KOPT-K1 (cell line): Measurements from ENCODE around the gene KCNJ16.

Experiments
- H3K27ac ChIP-seq: fragments of 200-600 bp; sonication (generic); 2 replicates; pipeline ENCODE4 v1.5.1; 2016; ENCODE audit warnings: antibody characterized with exemption, mild to moderate bottlenecking, low read depth, low read length; ENCODE audit not compliant: poor library complexity, severe bottlenecking
- H3K36me3 ChIP-seq: fragments of 200-600 bp; sonication (generic); 2 replicates; pipeline ENCODE4 v1.5.1; 2017; ENCODE audit warnings: antibody characterized with exemption, mild to moderate bottlenecking, low read length, moderate library complexity; ENCODE audit not compliant: insufficient read depth
- H3K9me3 ChIP-seq: fragments of 200-600 bp; sonication (generic); 2 replicates; pipeline ENCODE4 v1.5.1; 2017; ENCODE audit warnings: antibody characterized with exemption, low read length, mild to moderate bottlenecking; ENCODE audit not compliant: insufficient read depth, poor library complexity, severe bottlenecking

The KCNJ16 gene

DNA sequence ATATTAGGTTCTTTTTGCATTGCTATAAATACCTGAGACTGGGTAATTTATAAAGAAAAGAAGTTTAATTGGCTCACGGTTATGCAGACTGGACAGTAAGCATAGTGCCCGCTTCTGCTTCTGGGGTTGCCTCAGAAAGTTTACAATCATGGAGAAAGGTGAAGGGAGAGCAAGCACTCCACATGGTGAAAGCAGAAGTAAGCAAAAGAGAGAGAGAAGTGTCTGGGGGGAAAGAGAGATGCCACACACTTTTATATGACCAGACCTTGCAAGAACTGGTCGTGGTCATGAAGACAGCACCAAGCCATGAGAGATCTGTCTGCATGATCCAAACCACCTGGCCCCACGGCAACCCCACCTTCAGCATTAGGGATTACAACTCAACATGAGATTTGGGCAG, 45.4 kb downstream of the KCNJ16 start:
- Histone ChIP-seq H3K9me3 (no peaks in the 10 kb centered on the region), H3K27ac (no peak overlapping the region), H3K36me3 (no peaks in the 10 kb centered on the region)

DNA sequence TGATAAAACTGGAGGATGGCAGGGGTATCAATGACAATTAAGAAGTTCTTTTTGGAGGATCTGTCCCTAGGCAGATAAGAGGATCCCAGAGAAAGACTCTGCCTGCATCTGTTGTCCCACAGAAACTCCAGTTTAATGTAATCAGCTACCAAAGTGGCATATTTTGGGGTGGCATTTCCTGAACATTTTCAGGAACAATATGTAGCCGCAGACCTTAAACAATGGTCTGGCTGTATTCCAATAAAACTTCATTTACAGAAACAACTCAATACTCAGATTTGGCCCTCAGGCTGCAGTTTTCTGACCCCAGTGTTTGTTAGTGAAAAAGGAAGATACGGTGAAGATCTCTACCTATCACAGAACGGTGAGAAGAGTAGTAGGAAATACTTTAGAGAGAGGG, 46.1 kb downstream of the KCNJ16 start:
- no peaks in the 10 kb centered on the region for H3K9me3 ChIP-seq
- no peak overlapping the region for H3K27ac ChIP-seq
- no peaks in the 10 kb centered on the region for H3K36me3 ChIP-seq

DNA sequence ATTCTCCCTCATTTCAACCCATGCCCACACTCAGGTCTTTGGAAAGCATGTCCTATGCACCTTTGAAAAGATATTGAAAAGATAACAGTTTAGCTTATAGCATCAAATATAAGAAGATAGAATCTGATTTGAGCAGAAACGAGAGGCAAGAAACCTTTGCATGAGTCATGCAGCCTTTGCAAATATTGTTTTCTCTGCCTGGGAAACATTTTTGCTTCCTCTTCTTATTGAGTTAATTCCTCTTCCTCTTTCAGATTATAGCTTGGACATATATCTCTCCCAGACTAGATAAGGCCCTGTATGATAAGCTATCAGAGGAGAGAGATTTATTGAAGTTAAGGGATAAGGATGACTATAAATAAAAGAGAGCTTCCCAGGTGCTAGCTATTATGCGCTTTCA, 48.2 kb downstream of the KCNJ16 start:
- H3K9me3 ChIP-seq: no peaks in the 10 kb centered on the region
- no peak overlapping the region for H3K27ac ChIP-seq
- no peaks in the 10 kb centered on the region for H3K36me3 ChIP-seq

DNA sequence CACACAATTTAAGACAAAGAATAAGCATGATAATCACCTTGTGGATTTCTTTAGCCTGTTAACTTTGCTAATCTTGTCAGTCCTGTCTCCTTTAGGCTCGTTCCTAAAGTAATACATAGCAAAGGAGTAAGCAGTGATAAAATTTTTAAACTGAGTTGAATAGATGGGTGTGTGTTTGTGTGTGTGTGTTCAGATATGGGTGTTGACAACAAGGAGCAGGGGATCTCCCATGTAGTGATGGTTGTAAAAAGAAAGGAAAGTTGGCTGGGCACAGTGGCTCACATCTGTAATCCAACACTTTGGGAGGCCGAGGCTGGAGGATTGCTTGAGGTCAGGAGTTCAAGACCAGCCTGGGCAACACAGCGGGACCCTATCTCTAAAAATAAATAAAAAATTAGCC, 49.7 kb downstream of the KCNJ16 start:
- Histone ChIP-seq H3K27ac (no peak overlapping the region), H3K9me3 (no peaks in the 10 kb centered on the region), H3K36me3 (no peaks in the 10 kb centered on the region)

DNA sequence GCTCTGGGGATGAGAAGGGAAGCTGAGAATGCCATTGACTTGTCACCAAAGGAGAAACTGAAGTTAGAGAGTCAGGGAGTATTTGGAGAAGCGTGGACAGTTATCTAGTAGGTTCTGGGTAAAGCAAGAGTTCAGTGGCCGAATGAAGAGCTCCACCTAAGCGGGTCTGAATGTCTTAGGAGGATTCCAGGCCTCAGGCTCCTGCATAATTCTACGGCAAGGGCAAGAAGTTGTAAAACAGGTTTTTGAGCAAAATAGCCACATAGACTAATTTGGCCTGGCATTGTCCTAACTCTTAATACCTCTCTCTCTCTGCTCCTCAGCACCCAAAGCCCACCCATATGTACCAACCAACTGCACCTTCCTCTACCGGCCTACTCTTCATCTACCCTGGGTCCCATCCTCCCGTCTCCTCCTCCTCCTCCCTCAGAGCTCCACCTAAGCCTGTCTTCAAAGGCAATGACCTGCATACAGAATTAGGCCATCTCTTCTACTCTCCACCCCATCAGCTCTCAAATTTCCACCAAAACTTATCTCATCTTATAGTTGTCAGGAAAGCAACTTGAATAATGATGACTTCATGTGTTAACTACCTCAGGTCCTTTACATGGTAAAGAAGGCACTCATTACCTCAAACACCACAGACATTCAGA, 52.3 kb downstream of the KCNJ16 start:
- Histone ChIP-seq H3K36me3 (no peaks in the 10 kb centered on the region), H3K9me3 (no peaks in the 10 kb centered on the region)

DNA sequence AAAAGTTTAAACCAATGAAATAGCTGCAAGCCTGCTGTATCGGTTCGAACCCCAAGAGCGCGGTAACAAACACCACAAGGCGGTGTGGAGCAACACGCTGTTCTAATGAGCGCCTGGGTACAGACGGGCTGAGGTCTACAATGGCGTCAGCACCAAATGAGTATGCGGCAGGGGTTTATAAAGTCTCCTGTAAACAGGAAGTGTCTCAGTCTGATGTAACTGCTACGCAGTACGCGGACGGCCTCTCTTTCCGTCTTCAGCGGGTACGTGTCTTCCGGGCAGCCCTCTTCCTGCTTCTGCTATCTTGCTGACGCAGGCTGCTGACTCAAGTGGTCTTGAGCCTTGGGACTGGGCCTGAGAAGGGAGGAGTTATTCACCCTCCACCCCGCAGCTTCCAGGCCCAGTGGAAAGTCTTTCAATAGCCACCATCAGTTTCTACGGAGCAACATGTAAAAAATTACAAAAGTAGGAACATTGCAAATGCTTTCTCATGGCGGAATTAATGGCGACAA, 53.8 kb downstream of the KCNJ16 start:
- Histone ChIP-seq H3K27ac (no peak overlapping the region), H3K36me3 (no peaks in the 10 kb centered on the region), H3K9me3 (no peaks in the 10 kb centered on the region)

More for the DNA sequence above, 52.3 kb downstream of the KCNJ16 start:
- H3K27ac ChIP-seq: no peak overlapping the region

DNA sequence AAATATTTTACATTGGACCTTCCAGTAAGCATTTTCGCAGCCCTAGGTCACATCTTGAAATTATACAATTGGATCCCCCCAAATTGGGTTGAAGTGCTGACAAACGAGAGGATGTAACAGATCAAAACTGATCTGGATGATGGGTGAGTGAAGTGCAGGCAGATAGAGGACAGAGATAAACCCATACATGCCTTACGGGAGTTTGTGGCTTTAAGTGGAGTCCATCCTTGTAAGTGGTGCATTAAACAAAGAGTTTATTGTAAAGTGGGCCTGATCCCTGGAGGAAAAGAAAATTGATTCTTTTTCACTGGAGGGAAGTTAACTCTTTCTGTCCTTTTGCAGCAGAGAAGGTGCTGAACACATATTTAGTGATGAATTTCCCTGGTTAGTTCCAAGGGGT, 55.3 kb downstream of the KCNJ16 start:
- H3K36me3 ChIP-seq: no peaks in the 10 kb centered on the region
- H3K27ac ChIP-seq: no peak overlapping the region
- H3K9me3 ChIP-seq: no peaks in the 10 kb centered on the region

DNA sequence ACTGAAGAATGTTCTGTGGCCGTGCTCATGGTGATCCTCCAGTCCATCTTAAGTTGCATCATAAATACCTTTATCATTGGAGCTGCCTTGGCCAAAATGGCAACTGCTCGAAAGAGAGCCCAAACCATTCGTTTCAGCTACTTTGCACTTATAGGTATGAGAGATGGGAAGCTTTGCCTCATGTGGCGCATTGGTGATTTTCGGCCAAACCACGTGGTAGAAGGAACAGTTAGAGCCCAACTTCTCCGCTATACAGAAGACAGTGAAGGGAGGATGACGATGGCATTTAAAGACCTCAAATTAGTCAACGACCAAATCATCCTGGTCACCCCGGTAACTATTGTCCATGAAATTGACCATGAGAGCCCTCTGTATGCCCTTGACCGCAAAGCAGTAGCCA, 57.5 kb downstream of the KCNJ16 start:
- H3K9me3 ChIP-seq: no peaks in the 10 kb centered on the region
- H3K36me3 ChIP-seq: no peaks in the 10 kb centered on the region
- no peak overlapping the region for H3K27ac ChIP-seq

DNA sequence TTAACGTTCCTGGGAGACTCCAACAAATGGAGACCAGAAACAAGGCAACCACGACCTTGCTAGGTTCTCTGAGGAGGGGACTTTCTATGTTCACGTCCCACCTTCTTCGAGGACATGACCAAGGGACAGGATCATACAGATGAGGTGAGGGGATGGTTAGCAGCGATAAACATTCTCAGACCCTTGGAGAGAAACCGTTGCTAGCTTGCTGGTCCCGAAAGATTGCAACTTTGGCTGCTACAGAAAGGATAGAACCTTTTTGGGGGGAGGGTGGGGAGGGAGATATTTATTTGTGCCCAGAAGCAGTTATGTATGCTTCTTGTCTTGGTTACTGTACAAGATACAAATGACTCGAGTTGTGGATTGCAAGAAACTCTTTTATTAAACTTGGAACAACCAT, 59.0 kb downstream of the KCNJ16 start:
- no peaks in the 10 kb centered on the region for H3K36me3 ChIP-seq
- H3K9me3 ChIP-seq: no peaks in the 10 kb centered on the region
- H3K27ac ChIP-seq: no peak overlapping the region

DNA sequence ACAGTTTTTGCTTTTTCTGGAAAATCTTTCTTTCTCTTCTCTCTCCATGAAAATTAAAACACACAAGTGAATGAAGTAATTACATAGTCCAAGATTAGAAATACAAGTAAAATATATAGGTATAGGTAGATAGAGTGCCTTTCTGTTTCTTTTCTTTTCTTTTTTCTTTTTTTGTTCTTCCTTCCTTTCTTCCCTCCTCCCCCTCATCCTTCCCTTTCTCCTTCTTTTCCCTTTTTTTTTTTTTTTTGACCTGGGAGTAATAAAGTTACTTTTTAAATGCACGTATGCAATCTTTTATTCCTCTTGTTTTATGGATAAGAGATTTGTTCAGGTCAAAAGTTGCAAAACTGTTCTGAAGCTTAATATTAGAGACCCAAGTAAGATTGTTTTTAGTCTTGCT, 59.8 kb downstream of the KCNJ16 start:
- H3K27ac ChIP-seq: no peak overlapping the region
- no peaks in the 10 kb centered on the region for H3K9me3 ChIP-seq
- no peaks in the 10 kb centered on the region for H3K36me3 ChIP-seq

DNA sequence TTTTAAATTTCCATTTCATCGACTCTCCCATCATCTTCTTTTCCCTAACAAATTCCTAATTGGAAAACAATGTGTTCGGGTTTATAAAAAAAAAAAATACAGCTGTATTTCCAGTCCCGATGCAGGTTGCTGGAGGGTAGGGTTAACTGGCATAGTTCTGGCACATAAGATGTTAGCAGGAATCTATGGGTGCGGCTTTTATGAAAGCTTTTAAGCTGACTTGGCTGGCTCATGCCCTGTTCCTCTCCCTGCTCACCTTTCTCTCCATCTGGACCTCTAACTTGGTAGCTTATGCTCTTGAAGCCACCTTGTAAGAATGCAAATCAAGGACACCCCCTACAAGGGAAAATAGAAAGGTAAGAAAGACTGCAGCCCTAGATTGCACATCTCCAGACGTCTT, 61.1 kb downstream of the KCNJ16 start:
- Histone ChIP-seq H3K36me3 (no peaks in the 10 kb centered on the region), H3K27ac (no peak overlapping the region), H3K9me3 (no peaks in the 10 kb centered on the region)

DNA sequence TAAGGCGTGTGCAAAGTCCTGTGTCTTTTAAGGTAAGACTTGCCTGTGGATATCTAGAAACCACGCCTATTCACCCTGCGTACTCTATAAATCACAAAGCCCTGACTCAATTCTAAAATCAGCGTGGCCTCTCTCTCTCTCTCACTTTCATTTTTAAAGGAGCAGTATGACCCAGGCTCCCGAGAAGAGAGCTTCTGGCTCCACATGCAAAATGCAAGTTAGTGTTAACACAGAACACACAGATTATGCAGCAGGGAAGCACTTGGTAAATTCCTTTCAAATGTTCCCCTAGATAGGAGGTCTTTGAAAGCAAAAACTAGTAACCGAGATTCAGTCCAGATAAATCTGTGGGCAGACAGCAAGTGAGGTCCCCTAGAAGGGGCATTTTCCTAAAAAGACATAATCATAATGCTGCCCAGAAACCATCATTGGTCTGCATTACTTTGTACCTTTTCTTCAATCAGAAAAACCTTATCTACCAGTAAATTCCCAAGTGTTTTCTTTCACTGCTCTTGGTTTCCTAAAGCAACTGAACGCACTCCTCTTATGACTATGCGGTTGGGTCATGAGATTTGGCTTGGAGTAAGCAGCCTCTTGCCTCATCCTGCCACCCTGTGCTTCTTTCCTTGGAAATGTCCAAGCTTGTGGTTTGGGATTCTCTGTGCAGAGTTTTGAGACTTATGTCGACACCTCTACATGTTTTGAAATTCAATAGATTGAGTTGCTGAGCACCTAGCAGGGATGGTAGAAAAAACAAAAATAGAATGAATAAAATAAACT, 62.6 kb downstream of the KCNJ16 start:
- H3K27ac ChIP-seq: no peak overlapping the region
- H3K36me3 ChIP-seq: no peaks in the 10 kb centered on the region
- no peaks in the 10 kb centered on the region for H3K9me3 ChIP-seq

DNA sequence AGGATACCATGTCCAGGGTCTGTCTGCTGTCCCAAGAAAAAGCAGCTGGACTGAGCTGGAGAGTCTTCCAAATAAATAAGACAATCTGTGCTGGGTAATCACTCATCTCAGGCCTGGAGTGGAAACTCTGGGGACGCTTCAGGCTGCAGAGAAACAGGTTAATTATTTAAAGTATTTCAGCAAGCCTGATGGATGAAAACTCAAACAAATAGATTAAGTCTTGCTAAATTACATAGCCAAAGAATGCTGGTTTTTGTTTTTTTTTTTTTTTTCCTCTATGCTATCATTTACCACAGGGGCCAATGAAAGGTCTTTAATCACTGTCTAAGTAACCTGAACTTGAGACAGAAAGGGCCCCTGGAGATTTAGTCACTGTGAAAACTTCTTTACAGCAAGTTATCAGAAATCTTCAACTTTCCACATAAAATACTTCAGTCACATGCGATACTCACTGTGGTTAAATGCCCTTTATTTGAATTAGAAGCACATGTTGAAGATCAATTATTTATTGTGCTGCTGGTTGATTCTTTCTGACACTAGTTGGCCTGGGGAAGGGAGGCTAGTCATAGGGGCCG, 63.4 kb downstream of the KCNJ16 start:
- H3K9me3 ChIP-seq: no peaks in the 10 kb centered on the region
- H3K36me3 ChIP-seq: no peaks in the 10 kb centered on the region
- H3K27ac ChIP-seq: no peak overlapping the region

DNA sequence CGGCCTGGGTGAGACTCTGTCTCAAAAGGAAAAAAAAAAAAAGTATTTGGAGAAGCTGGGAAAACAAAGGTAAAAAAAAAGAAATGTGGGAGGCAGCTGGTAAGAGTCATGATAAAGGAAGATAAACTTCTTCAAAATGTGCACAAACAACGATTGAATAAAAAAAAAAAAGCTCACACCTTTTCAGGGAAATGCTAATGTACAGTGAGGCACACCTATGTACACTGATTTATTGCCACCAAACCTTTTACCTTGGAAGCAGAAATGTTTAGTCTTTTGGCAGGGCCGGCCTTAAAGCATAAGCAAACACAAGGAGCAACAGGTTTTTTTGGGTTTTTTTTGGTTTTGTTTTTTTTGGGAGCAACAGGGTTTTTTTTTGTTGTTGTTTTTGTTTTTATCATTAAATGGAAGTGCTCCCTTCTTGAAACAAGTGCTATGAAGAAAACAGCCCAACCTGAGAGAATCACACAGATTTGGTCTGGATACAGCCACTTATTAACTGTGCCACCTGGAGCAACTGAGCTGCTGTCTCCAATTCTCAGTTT, 64.5 kb downstream of the KCNJ16 start:
- Histone ChIP-seq H3K9me3 (no peaks in the 10 kb centered on the region), H3K36me3 (no peaks in the 10 kb centered on the region), H3K27ac (no peak overlapping the region)

DNA sequence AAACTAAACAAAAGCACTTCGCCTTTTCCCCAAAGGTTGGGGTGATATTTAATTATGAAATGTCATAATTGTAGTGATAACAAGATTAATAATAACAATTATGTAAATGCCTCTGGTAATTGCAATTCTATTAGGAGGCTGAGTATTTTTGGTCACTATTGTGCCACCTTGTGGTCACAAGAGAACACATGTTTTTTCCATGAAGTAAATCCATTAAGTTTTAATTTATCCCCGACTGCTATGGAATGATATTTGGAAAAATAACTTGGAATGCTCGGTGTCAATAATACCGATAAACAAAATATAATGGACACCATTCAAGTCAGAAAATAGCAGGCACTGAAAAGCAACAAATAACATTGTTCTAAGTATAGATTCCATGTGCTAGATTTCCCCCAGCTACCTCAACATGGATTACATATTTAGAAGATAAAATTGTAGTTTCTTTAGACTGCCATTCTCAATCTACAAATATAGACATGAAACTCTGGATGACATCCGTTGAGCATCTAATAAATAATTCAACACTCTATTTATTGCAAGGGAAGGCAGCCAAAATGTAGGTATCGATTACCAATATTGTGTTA, 69.3 kb downstream of the KCNJ16 start:
- Histone ChIP-seq H3K9me3 (no peaks in the 10 kb centered on the region), H3K27ac (no peak overlapping the region), H3K36me3 (no peaks in the 10 kb centered on the region)
